ENCODE data around the gene CPED1.

DNA sequence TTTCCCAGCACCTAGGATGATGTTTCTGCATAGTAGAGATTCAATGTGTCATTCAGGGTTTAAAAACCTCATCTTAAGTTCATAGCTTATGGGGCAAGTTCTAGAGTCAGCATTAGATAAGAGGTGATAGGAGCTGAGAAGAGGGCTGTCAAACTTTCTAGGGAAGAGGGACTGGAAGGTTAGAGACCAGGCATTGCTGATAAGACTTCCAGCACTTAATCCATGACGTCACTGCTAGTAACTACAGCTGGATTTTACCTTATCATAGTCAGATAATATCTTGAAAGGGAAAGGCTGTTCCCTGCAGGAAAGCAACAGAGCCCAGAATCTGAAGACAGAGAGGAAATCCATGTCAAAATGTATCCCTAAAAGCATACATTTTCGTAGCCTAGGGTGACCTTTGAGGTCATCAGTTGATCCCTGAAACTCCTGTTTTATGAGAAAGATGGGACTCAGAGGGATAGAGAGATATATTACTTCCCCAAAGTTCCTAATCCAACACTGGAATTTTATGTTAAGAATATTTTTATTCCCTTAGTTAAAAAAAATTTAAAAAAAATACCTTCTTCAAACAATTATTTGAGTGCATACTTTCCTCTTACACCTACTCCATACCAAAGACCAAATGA is 3.3 kb upstream of the CPED1 start:
- TF ChIP-seq, protein P1, sequence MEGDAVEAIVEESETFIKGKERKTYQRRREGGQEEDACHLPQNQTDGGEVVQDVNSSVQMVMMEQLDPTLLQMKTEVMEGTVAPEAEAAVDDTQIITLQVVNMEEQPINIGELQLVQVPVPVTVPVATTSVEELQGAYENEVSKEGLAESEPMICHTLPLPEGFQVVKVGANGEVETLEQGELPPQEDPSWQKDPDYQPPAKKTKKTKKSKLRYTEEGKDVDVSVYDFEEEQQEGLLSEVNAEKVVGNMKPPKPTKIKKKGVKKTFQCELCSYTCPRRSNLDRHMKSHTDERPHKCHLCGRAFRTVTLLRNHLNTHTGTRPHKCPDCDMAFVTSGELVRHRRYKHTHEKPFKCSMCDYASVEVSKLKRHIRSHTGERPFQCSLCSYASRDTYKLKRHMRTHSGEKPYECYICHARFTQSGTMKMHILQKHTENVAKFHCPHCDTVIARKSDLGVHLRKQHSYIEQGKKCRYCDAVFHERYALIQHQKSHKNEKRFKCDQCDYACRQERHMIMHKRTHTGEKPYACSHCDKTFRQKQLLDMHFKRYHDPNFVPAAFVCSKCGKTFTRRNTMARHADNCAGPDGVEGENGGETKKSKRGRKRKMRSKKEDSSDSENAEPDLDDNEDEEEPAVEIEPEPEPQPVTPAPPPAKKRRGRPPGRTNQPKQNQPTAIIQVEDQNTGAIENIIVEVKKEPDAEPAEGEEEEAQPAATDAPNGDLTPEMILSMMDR (IDR thresholded peaks at IDR 0.05; ENCODE audit: low read length): no peak
- TF ChIP-seq EZH2 (IDR thresholded peaks at IDR 0.05; ENCODE audit: borderline replicate concordance, low read length): no peak

Data from OCI-LY1 (cell line).